GM12878 (cell line): Measurements from ENCODE around the gene RBM11. TPM values are rescaled to one million over a fixed set of nuclear protein-coding genes. Genes with fewer than 3 reads are reported as not detected.

Source experiments
- ATAC-seq: fragments of 200-7000 bp; cut with Tn5 transposase; 3 replicates; pipeline ENCODE4 v1.9.1; 2020; ENCODE audit warnings: mild to moderate bottlenecking, moderate library complexity
- BruUV-seq: library from RNA; stranded (reverse); fragments of 400-500 nt; replicated peaks from 2 replicates; lab custom pipeline; 2021; lab: Mats Ljungman, UMichigan
- CTCF ChIA-PET: fragments of 300-600 bp; sonication (Branson Sonifier 250); formaldehyde crosslinking; extraction: SDS; loops from one replicate; lab custom pipeline; 2021; ENCODE audit warnings: inconsistent platforms; lab: Yijun Ruan, JAX
- POLR2A ChIA-PET: fragments of 350-600 bp; formaldehyde crosslinking; extraction: SDS; loops from one replicate; lab custom pipeline; 2021; ENCODE audit warnings: inconsistent platforms; lab: Charles Lee
- RAD21 ChIA-PET: fragments of 300-600 bp; sonication (Branson Sonifier 250); formaldehyde crosslinking; loops from one replicate; lab custom pipeline; 2023; ENCODE audit warnings: antibody characterized with exemption; ENCODE audit not compliant: unreplicated experiment; lab: Charles Lee
- SMC1A ChIA-PET: fragments of 300-600 bp; sonication (Branson Sonifier 250); formaldehyde crosslinking; loops from one replicate; lab custom pipeline; 2023; ENCODE audit not compliant: unreplicated experiment, uncharacterized antibody; lab: Charles Lee
- DNase-seq: peaks from one replicate; pipeline ENCODE4 v3.0.0-alpha.2; 2011; ENCODE audit warnings: low read depth, low spot score
- FAIRE-seq: peaks from 3 replicates; lab custom pipeline; 2011; peaks lifted over from hg19 to GRCh38; lab: Jason Lieb, UNC
- H2AFZ ChIP-seq: 2 replicates; pipeline ENCODE4 v1.6.0; 2011; ENCODE audit warnings: low read depth, low read length, control low read depth; ENCODE audit not compliant: control insufficient read depth
- H3K27ac ChIP-seq: 2 replicates; pipeline ENCODE4 v1.5.1; 2011; ENCODE audit warnings: control low read depth; ENCODE audit not compliant: control insufficient read depth, insufficient read depth
- H3K27me3 ChIP-seq, 2 experiments: replicated peaks in 1 of 2; 2 replicates each; pipeline versions ENCODE4 v1.6.0 to v1.6.1; 2011; ENCODE audit warnings: low read length in 1 of 2; ENCODE audit not compliant: control insufficient read depth in 2 of 2, insufficient read depth in 2 of 2
- H3K36me3 ChIP-seq, 2 experiments: 2 replicates each; pipeline ENCODE4 v1.5.1; 2011; ENCODE audit warnings: low read length in 1 of 2; ENCODE audit not compliant: control insufficient read depth in 2 of 2, insufficient read depth in 2 of 2
- H3K4me1 ChIP-seq: 2 replicates; pipeline ENCODE4 v1.6.1; 2011; ENCODE audit warnings: mild to moderate bottlenecking, low read length, moderate library complexity, mixed read lengths; ENCODE audit not compliant: control insufficient read depth, insufficient read depth
- H3K4me2 ChIP-seq: 2 replicates; pipeline ENCODE4 v1.6.0; 2011; ENCODE audit warnings: control low read depth; ENCODE audit not compliant: control insufficient read depth, insufficient read depth
- H3K4me3 ChIP-seq: fragments of 200-600 bp; sonication (generic); 2 replicates; pipeline ENCODE4 v1.5.1; 2016
- H3K79me2 ChIP-seq: 2 replicates; pipeline ENCODE4 v1.6.0; 2011; ENCODE audit warnings: low read length; ENCODE audit not compliant: control insufficient read depth, insufficient read depth
- H3K9ac ChIP-seq: 2 replicates; pipeline ENCODE4 v1.8.0; 2011; ENCODE audit warnings: low read length, control low read depth, mixed read lengths; ENCODE audit not compliant: control insufficient read depth, insufficient read depth
- H3K9me3 ChIP-seq: replicated peaks from 3 replicates; pipeline ENCODE4 v1.5.1; 2011; ENCODE audit warnings: mild to moderate bottlenecking, low read length; ENCODE audit not compliant: control insufficient read depth, insufficient read depth
- H4K20me1 ChIP-seq: 2 replicates; pipeline ENCODE4 v1.6.0; 2011; ENCODE audit not compliant: control insufficient read depth, insufficient read depth
- ATF7 ChIP-seq: fragments of 450-650 bp; IDR thresholded peaks from 2 replicates; pipeline ENCODE4 v1.6.1; 2016; ENCODE audit warnings: low read depth, mild to moderate bottlenecking
- CEBPB ChIP-seq, 2 experiments: fragments of 150-350 bp in 1 of 2; IDR thresholded peaks; 2 replicates each; pipeline ENCODE4 v1.6.1; 2012 to 2014; ENCODE audit warnings: low read depth in 2 of 2, low read length in 2 of 2, borderline replicate concordance in 1 of 2, inconsistent platforms in 1 of 2
- CTCF ChIP-seq, 3 experiments: IDR thresholded peaks in 2 of 3; conservative IDR thresholded peaks in 1 of 3; 2 replicates each; pipeline ENCODE4 v1.5.1; 2011; ENCODE audit warnings: low read depth in 3 of 3, low read length in 3 of 3, mild to moderate bottlenecking in 3 of 3, control low read depth in 2 of 3, moderate library complexity in 2 of 3, inconsistent platforms in 1 of 3, mixed read lengths in 1 of 3; ENCODE audit not compliant: control insufficient read depth in 2 of 3, insufficient read depth in 1 of 3; ENCODE audit errors: extremely low read depth in 1 of 3
- E2F4 ChIP-seq: IDR thresholded peaks from 2 replicates; pipeline ENCODE4 v1.6.1; 2012; ENCODE audit warnings: low read depth, low read length, improper control_type of control experiment
- FOXK2 ChIP-seq: fragments of 450-650 bp; IDR thresholded peaks from 2 replicates; pipeline ENCODE4 v1.6.1; 2017; ENCODE audit warnings: mild to moderate bottlenecking, moderate library complexity
- FOXM1 ChIP-seq: IDR thresholded peaks from 2 replicates; pipeline ENCODE4 v1.6.1; 2012; ENCODE audit warnings: low read depth, mild to moderate bottlenecking, inconsistent platforms, low read length, moderate library complexity
- IRF3 ChIP-seq: fragments of 450-650 bp; IDR thresholded peaks from 2 replicates; pipeline ENCODE4 v1.6.1; 2014; ENCODE audit warnings: mild to moderate bottlenecking
- PAX5 ChIP-seq: IDR thresholded peaks from 2 replicates; pipeline ENCODE4 v1.6.1; 2011; ENCODE audit warnings: low read depth, low read length, borderline replicate concordance
- POLR2AphosphoS5 ChIP-seq: IDR thresholded peaks from 2 replicates; pipeline ENCODE4 v1.6.1; 2011; ENCODE audit warnings: mild to moderate bottlenecking, low read length, inconsistent platforms
- RAD21 ChIP-seq: IDR thresholded peaks from 2 replicates; pipeline ENCODE4 v1.6.1; 2011; ENCODE audit warnings: mild to moderate bottlenecking, low read depth, low read length, moderate library complexity; ENCODE audit not compliant: insufficient read depth
- RCOR1 ChIP-seq: conservative IDR thresholded peaks from 2 replicates; pipeline ENCODE4 v1.6.1; 2012; ENCODE audit warnings: low read depth, low read length, improper control_type of control experiment
- SMC3 ChIP-seq: IDR thresholded peaks from 2 replicates; pipeline ENCODE4 v1.6.1; 2011; ENCODE audit warnings: low read length, improper control_type of control experiment, borderline replicate concordance
- WGBS: methylation state at CpG from one replicate; pipeline ENCODE4 v1.1.6; 2016; ENCODE audit warnings: low lambda C conversion rate; ENCODE audit not compliant: insufficient replicate concordance, insufficient coverage; ENCODE audit errors: missing lambda C conversion rate; 5-methylcytosine and 5-hydroxymethylcytosine counted together
- in situ Hi-C: fragments of 300-500 bp; cut with MboI; formaldehyde crosslinking; loops from 9 replicates; pipeline ENCODE4 v1.14.3; 2018; ENCODE audit warnings: mixed read lengths
- intact Hi-C: fragments of 100-400 bp; cut with micrococcal nuclease; formaldehyde crosslinking; loops from one replicate; pipeline ENCODE4 v1.14.2; 2022; ENCODE audit not compliant: unreplicated experiment
- polyA plus RNA-seq, 11 experiments: library from polyadenylated mRNA; depleted of rRNA in 4 of 11; unstranded in 6 of 11; stranded (reverse) in 5 of 11; fragments of >200 nt; fragmentation: Nextera tagmentation in 4 of 11; fragmentation: Illumina TruSeq in 1 of 11; extraction: Ambion mirVana in 4 of 11; extraction: Trizol in 1 of 11; gene quantifications; 1 replicate in 1 of 11; 2 replicates in 10 of 11; pipeline versions ENCODE4 v1.2.1 to v1.2.3, GENCODE V29; 2011 to 2016; ENCODE audit warnings: inconsistent platforms in 2 of 11, missing spikeins in 2 of 11, low read depth in 1 of 11
- total RNA-seq, 4 experiments: library from RNA; depleted of rRNA in 3 of 4; stranded (reverse); fragments of >200 nt in 3 of 4; fragmentation: Illumina TruSeq in 1 of 4; extraction: Trizol in 1 of 4; gene quantifications; 2 replicates each; pipeline versions ENCODE4 v1.2.1 to v1.2.3, GENCODE V29; 2013 to 2021

The RBM11 gene
- total and polyA plus RNA-seq, 10 of the 15 experiments (the other 5 are each of a cell fraction or from before 2014, with no cell fraction given), result 0.29 to 1.8 (median 0.35) TPM; not detected in 1

- DNase-seq (no peak), ATAC-seq (peak; percentile 76), FAIRE-seq (peak; percentile 47)
- ChIA-PET RAD21 (interaction anchor here (0.9 kb wide), 1 partner anchor 1234 kb away, joined by 3 read pairs; no protein-coding TSS in a partner anchor), POLR2A (no interaction called here), CTCF (interaction anchor here (0.6 to 2.5 kb wide), 13 partner anchors 8 to 1567 kb away, joined by 3 to 7 read pairs (median 4); no protein-coding TSS in a partner anchor), SMC1A (interaction anchor here (1.0 to 1.7 kb wide), 4 partner anchors 144 to 1333 kb away, joined by 3 to 4 read pairs (median 4); no protein-coding TSS in a partner anchor)
- no peak overlapping the region for H3K4me3 ChIP-seq
- no peaks in the 10 kb centered on the region for H3K79me2 ChIP-seq
- BruUV-seq, result no TSS peak
- no peaks in the 10 kb centered on the region for H4K20me1 ChIP-seq
- no peak overlapping the region for H3K4me2 ChIP-seq
- H3K9ac ChIP-seq, result no peak overlapping the region
- H3K27ac ChIP-seq, result no peak overlapping the region
- TF ChIP-seq RCOR1 (no peak), E2F4 (no peak), ATF7 (no peak), FOXM1 (no peak), CEBPB (IDR thresholded peaks at IDR 0.05; ENCODE audit: borderline replicate concordance in 1 of 2, low read depth in 2 of 2, low read length in 2 of 2) (no peak), CTCF (IDR thresholded peaks at IDR 0.05 in 2 of 3, conservative IDR thresholded peaks at IDR 0.05 in 1 of 3; ENCODE audit: control insufficient read depth in 2 of 3, extremely low read depth in 1 of 3, insufficient read depth in 1 of 3, low read depth in 3 of 3, low read length in 3 of 3) (peak; percentile 35 to 56 (median 50); a peak in 4 of 6 replicates), PAX5 (no peak), RAD21 (peak; percentile 69), POLR2AphosphoS5 (no peak), SMC3 (peak; percentile 47; the same call in 1 of the 2 replicates), IRF3 (no peak), FOXK2 (no peak)
- H3K9me3 ChIP-seq, result no peaks in the 10 kb centered on the region
- no peak overlapping the region for H2AFZ ChIP-seq
- H3K27me3 ChIP-seq, result no peaks in the 10 kb centered on the region; a peak in 1 of 4 replicates
- H3K4me1 ChIP-seq, result no peaks in the 10 kb centered on the region
- intact Hi-C loops, result loop anchor here (2.0 to 10.0 kb wide), 4 partner anchors 75 to 1333 kb away; no protein-coding TSS in a partner anchor
- no peaks in the 10 kb centered on the region for H3K36me3 ChIP-seq
- in situ Hi-C loops, result loop anchor here (10.0 kb wide), 1 partner anchor 1335 kb away; no protein-coding TSS in a partner anchor
- 43% methylated on average over 3 of the region's 3 CpGs for WGBS
These were observed 43.8 kb downstream of the RBM11 start for GRCh38 chr21:14259747-14260146.
